Thymus (tissue), 11 donors: ENCODE results near the gene SGCD. TPM values are rescaled to one million over a fixed set of nuclear protein-coding genes. Genes with fewer than 3 reads are reported as not detected.

Experiments used
- DNase-seq, 9 donors: peaks; one replicate each; pipeline ENCODE4 v3.0.0-alpha.2; 2013; ENCODE audit warnings: low spot score in 9 of 9, low read depth in 6 of 9, missing footprints in 1 of 9
- H3K27ac ChIP-seq, 2 donors: one replicate each; pipeline ENCODE4 v1.5.1; 2013; ENCODE audit warnings: control low read depth in 1 of 2, low read depth in 1 of 2, low read length in 1 of 2, mild to moderate bottlenecking in 1 of 2, moderate library complexity in 1 of 2
- H3K27me3 ChIP-seq, 2 donors: one replicate each; pipeline ENCODE4 v1.5.1; 2013; ENCODE audit warnings: low read length in 1 of 2; ENCODE audit not compliant: control insufficient read depth in 2 of 2, insufficient read depth in 1 of 2
- H3K36me3 ChIP-seq, 2 donors: one replicate each; pipeline ENCODE4 v1.5.1; 2013; ENCODE audit warnings: low read length in 1 of 2, mild to moderate bottlenecking in 1 of 2, moderate library complexity in 1 of 2; ENCODE audit not compliant: control insufficient read depth in 2 of 2, insufficient read depth in 2 of 2
- H3K4me1 ChIP-seq, 2 donors: one replicate each; pipeline ENCODE4 v1.5.1; 2013; ENCODE audit warnings: low read length in 2 of 2; ENCODE audit not compliant: control insufficient read depth in 2 of 2, insufficient read depth in 2 of 2
- H3K4me3 ChIP-seq, 2 donors: one replicate each; pipeline ENCODE4 v1.5.1; 2013; ENCODE audit warnings: low read length in 2 of 2, control low read depth in 1 of 2, mild to moderate bottlenecking in 1 of 2
- H3K9me3 ChIP-seq, 2 donors: one replicate each; pipeline ENCODE4 v1.5.1; 2013; ENCODE audit warnings: low read length in 1 of 2, mild to moderate bottlenecking in 1 of 2; ENCODE audit not compliant: control insufficient read depth in 2 of 2, insufficient read depth in 1 of 2
- WGBS: extraction: QIAGEN DNeasy Blood & Tissue Kit; methylation state at CpG from one replicate; pipeline ENCODE4 v1.1.7; 2013; 5-methylcytosine and 5-hydroxymethylcytosine counted together
- polyA plus RNA-seq: library from polyadenylated mRNA; stranded (reverse); fragments of 200-250 nt; gene quantifications from one replicate; pipeline ENCODE4 v1.2.3, GENCODE V29; 2013
- total RNA-seq: library from RNA; stranded (reverse); fragments of 120-200 nt; gene quantifications from one replicate; pipeline ENCODE4 v1.2.4, GENCODE V29; 2013
- donor health status: healthy.

Gene SGCD
- total and polyA plus RNA-seq, 2 donors = 0.46 to 1.6 TPM

DNA sequence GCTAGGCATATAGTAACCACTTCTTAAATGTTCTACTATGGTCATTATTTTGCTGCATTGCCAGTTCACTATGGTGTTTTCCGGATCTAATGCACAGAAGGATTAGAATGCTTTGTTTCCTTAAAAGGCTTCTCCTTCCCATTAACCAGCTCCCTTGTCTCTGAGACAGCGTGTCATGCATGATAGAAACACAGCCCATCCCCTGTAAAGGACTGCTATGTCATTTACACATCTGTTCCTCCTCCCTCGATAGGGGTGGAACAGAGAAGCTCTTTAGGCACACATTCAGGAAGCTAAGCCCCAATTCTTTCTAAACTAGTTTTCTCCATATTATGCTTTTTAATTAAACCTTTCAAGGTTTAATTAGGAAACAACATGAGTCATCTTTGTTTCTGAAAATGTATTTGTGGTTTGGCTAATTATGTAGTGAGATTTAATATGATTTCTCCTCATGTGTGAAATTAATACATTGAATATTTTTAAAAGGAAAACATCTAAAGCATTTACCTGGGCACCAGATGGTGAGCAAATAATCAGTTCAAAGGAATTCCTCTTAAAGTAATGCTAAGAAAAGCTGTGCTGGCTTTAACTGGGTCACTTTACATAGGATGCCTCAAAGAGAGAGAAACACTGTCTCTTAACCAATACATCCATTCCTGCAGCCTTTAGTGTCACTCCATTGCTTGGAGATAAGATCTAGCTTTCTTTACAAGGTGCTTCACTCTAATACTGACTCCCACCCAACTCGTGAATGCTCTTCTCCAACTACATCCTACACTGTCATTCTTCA is 389.8 kb downstream of the SGCD start:
- no peaks in the 10 kb centered on the region for H3K36me3 ChIP-seq
- DNase-seq = no peak
- WGBS = 67% methylated on average over 4 of the region's 4 CpGs
- H3K4me1 ChIP-seq = no peaks in the 10 kb centered on the region
- no peaks in the 10 kb centered on the region for H3K9me3 ChIP-seq
- H3K27ac ChIP-seq = no peak overlapping the region
- no peak overlapping the region for H3K4me3 ChIP-seq
- no peaks in the 10 kb centered on the region for H3K27me3 ChIP-seq

GRCh38 chr5:156718985-156719384 is 392.0 kb downstream of the SGCD start:
- H3K36me3 ChIP-seq = no peaks in the 10 kb centered on the region
- WGBS = 89% methylated on average over 1 of the region's 1 CpG
- no peaks in the 10 kb centered on the region for H3K4me1 ChIP-seq

GRCh38 chr5:156722358-156722757 is 395.4 kb downstream of the SGCD start:
- no peak for DNase-seq
- H3K9me3 ChIP-seq = no peaks in the 10 kb centered on the region
- no peak overlapping the region for H3K4me3 ChIP-seq

More at GRCh38 chr5:156718985-156719384, 392.0 kb downstream of the SGCD start:
- Histone ChIP-seq H3K4me3 (no peak overlapping the region), H3K27me3 (no peaks in the 10 kb centered on the region), H3K9me3 (no peaks in the 10 kb centered on the region), H3K27ac (no peak overlapping the region)
- no peak for DNase-seq

DNA sequence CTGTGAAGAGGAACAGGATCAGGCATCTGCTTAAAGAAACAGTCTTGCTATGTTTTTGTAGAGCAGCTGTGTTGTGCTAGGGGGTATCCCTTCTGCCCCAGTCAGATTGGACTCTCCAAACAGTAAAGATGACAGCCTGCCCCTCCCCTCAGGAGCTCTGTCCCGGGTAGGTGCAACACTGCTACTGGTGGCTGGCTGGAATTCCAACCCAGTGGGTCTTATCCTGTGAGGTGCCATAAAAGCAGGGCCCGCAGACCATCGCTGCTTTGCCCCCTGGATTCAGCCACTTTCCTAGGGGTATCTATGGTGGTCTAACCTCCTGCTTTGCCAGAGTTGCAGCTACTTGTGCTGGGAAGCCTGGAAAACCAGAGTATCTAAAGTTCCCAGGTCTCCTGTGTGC is 408.5 kb downstream of the SGCD start:
- DNase-seq = no peak
- WGBS = 73% methylated on average over 3 of the region's 3 CpGs
- no peaks in the 10 kb centered on the region for H3K4me1 ChIP-seq
- H3K36me3 ChIP-seq = no peaks in the 10 kb centered on the region
- H3K9me3 ChIP-seq = no peaks in the 10 kb centered on the region
- no peaks in the 10 kb centered on the region for H3K27me3 ChIP-seq
- no peak overlapping the region for H3K27ac ChIP-seq
- no peak overlapping the region for H3K4me3 ChIP-seq

More at GRCh38 chr5:156722358-156722757, 395.4 kb downstream of the SGCD start:
- Histone ChIP-seq H3K36me3 (no peaks in the 10 kb centered on the region), H3K27me3 (no peaks in the 10 kb centered on the region), H3K4me1 (no peaks in the 10 kb centered on the region), H3K27ac (no peak overlapping the region)

DNA sequence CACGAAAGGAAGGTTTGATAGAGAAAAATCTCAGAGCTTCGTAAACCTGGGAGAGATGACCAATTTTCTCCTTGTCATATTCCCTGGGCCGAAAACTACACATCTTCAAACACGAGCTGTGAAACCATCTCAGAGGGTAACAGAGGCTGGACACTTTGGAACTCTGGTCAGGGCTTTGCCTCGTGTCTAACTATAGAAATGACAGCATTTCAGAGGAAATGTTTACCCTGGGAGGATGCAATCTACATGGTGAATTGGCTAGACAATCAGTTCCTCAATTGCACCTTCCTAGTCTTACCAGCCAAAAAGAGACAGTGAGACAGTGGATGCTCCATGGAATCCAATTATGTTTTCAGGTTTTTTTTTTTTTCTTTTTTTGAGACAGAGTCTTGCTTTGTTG is 414.6 kb downstream of the SGCD start:
- no peaks in the 10 kb centered on the region for H3K9me3 ChIP-seq
- H3K27me3 ChIP-seq = no peaks in the 10 kb centered on the region
- no peak for DNase-seq
- H3K4me1 ChIP-seq = no peaks in the 10 kb centered on the region
- 75% methylated on average over 5 of the region's 5 CpGs for WGBS
- no peak overlapping the region for H3K4me3 ChIP-seq
- no peak overlapping the region for H3K27ac ChIP-seq
- no peaks in the 10 kb centered on the region for H3K36me3 ChIP-seq

- WGBS = 82% methylated on average over 3 of the region's 3 CpGs
- H3K36me3 ChIP-seq = no peaks in the 10 kb centered on the region
- H3K4me1 ChIP-seq = no peaks in the 10 kb centered on the region
- H3K4me3 ChIP-seq = no peak overlapping the region
- no peaks in the 10 kb centered on the region for H3K27me3 ChIP-seq
- no peaks in the 10 kb centered on the region for H3K9me3 ChIP-seq
- DNase-seq = no peak
- H3K27ac ChIP-seq = no peak overlapping the region
Measured at GRCh38 chr5:156753846-156754245, 426.9 kb downstream of the SGCD start.

GRCh38 chr5:156755421-156756087 is 428.6 kb downstream of the SGCD start:
- no peaks in the 10 kb centered on the region for H3K27me3 ChIP-seq
- DNase-seq = no peak
- no peaks in the 10 kb centered on the region for H3K36me3 ChIP-seq
- no peak overlapping the region for H3K27ac ChIP-seq
- WGBS = 96% methylated on average over 3 of the region's 3 CpGs
- H3K4me3 ChIP-seq = no peak overlapping the region
- H3K9me3 ChIP-seq = no peaks in the 10 kb centered on the region
- no peaks in the 10 kb centered on the region for H3K4me1 ChIP-seq

DNA sequence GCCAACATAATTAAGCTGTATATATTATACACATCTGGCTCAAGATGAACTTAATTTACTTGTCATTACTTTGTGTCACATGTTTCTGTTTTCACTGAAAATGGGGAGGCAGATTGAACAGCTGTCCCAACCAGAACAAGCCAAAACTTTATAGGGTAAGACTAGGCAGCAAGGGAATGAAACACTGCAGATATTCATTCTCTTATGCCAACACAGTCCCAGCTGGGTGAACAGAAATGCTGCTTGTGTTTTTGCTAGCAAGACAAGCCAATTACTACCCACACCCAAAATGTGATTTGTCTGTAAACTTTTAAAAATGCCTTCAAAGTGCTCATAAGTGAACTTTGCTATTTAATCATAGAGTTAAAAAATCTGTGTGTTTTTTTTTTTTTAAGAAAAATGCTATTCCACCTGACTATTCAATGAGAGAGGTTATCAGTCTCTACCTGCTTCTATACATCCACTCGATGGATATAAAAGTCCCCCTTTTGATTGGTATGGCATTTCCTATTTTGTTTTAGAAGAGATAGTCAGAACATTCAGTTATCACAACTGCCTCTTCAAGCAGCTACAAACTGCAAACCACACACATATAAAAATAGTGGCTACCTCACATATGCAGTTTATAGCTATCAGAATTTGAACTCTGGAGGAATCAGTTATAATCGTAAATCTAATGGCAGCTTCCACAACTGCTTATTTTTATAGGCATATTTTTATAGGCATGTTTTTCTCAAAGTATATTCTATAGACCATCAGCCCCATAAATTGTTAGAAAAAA is 431.2 kb downstream of the SGCD start:
- Histone ChIP-seq H3K4me3 (no peak overlapping the region), H3K9me3 (no peaks in the 10 kb centered on the region), H3K36me3 (no peaks in the 10 kb centered on the region), H3K27me3 (no peaks in the 10 kb centered on the region), H3K27ac (no peak overlapping the region), H3K4me1 (no peaks in the 10 kb centered on the region)
- 92% methylated on average over 2 of the region's 2 CpGs for WGBS
- DNase-seq = no peak

DNA sequence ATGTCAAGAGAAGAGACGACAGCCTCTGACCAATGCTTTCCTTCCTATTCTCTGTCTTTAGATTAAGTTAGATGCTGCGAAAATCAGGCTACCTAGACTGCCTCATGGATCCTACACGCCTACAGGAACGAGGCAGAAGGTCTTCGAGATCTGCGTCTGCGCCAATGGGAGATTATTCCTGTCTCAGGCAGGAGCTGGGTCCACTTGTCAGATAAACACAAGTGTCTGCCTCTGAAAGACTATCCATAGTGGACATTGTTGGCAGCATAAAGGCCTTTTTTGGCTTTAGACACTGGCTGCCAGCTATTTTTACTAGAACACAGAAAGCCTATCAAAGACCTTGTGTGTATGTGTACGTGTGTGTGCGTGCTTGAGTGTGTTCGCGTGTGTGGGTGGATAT is 432.2 kb downstream of the SGCD start:
- no peak overlapping the region for H3K27ac ChIP-seq
- 96% methylated on average over 11 of the region's 11 CpGs for WGBS
- H3K36me3 ChIP-seq = no peaks in the 10 kb centered on the region
- H3K27me3 ChIP-seq = no peaks in the 10 kb centered on the region
- H3K4me1 ChIP-seq = no peaks in the 10 kb centered on the region
- no peak overlapping the region for H3K4me3 ChIP-seq
- no peak for DNase-seq
- H3K9me3 ChIP-seq = no peaks in the 10 kb centered on the region
